ENCODE data around the gene ARG2.
A peak's percentile ranks its signal among the peaks of the same experiment; 100 is the strongest.

Gene ARG2

GRCh38 chr14:67695394-67695949, 75.8 kb downstream of the ARG2 start, which contains the start of gene RDH11:
Gene RDH11, minus strand, starts transcription at chr14:67695764. Its CDS starts 61 bp downstream, at chr14:67695703.
- DNase-seq, result peak; percentile 84

DNA sequence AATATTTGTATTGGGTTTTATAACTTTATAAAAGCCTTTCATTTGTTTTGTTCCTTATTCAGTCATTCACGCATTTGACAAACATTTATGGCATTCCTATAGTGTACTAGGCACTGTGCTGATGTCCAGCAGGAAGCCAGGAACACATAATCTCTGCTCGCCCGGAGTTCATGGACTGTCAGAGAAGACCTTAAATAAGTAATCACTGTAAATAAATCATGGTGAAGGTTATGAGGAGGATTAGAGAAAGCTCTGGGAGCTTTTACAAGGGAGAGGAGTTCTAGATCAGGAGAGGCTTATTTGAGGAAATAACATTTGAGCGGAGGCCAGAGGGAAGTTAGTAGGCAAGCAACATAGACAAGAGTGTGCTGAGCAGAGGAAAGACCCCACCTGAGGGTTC, 77.3 kb downstream of the ARG2 start:
- no peak for DNase-seq

DNA sequence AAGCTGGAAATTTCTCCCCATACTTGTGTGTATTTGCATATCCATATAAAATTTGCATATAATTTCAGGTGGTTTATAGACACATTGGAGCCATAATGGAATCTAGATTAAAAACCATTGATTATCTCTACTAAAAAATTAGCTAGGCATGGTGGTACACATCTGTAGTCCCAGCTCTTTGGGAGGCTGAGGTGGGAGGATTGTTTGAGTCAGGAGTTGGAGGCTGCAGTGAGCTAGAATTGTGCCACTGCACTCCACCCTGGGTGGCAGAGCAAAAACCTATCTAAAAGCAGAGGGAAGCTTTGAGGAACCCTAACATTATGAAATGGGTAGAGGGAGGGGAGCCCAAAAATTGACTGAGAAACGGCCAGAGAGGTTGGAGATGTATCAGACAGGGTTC, 78.5 kb downstream of the ARG2 start:
- DNase-seq, result no peak

All from stimulated activated CD8-positive, alpha-beta memory T cell treated with anti-CD3 and anti-CD28 coated beads, Interleukin-4, amount 100 ng/mL, for 48 hours (primary cell).